ENCODE data around the gene KLF7. TPM values are rescaled to one million over a fixed set of nuclear protein-coding genes. Genes with fewer than 3 reads are reported as not detected.

KLF7 gene
- total RNA-seq, 1 experiment from 2014 or later: 15.4 TPM

DNA sequence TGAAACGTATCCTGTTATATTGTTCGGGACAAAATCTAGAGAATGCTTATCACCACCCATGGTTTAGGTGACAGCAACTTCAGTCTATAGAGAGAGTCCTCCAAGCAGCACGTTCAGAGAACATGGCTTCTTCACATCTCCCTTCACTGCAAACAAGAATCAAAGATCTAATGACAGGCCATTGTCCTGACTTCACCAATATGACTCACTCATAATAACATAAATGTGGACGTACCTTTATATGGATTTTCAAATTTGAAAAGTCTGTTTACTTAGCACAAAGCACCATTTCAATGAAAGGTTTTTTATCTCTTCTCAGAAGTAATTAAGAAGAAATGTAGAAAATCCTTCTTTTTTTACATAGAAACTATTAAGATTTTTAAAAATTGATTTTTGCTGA lies 46.7 kb downstream of the KLF7 start:
- Histone ChIP-seq H3K79me2 (ENCODE audit: insufficient read depth, low read length) (no peaks in the 10 kb centered on the region), H2AFZ (ENCODE audit: low read depth, low read length, poor library complexity, severe bottlenecking) (no peak overlapping the region), H3K9me3 (ENCODE audit: control insufficient read depth in 1 of 2, insufficient read depth in 1 of 2, low read depth in 1 of 2, low read length in 2 of 2) (no peaks in the 10 kb centered on the region), H3K4me2 (ENCODE audit: low read length) (no peak overlapping the region), H3K4me3 (replicated peaks in 1 of 2; ENCODE audit: low read depth in 1 of 2, low read length in 2 of 2) (no peak overlapping the region), H3K36me3 (ENCODE audit: control insufficient read depth in 1 of 2, insufficient read depth in 2 of 2, low read length in 2 of 2) (no peaks in the 10 kb centered on the region), H3K4me1 (ENCODE audit: control insufficient read depth in 1 of 2, insufficient read depth in 2 of 2, low read length in 2 of 2) (peaks cover 27 to 32% of the 10 kb centered on the region in 2 experiments), H3K9me2 (ENCODE audit: insufficient read depth) (no peaks in the 10 kb centered on the region), H3K27ac (ENCODE audit: low read depth, low read length) (no peak overlapping the region), H4K20me1 (ENCODE audit: insufficient read depth) (no peaks in the 10 kb centered on the region), H3K27me3 (ENCODE audit: insufficient read depth, low read length) (no peaks in the 10 kb centered on the region), H3K9ac (ENCODE audit: low read length) (no peak overlapping the region)
- no TSS peak for BruUV-seq (replicated peaks)
- intact Hi-C loops (cut with micrococcal nuclease): no loop called here
- ChIA-PET RAD21 (ENCODE audit: low non-redundant PET in 1 of 2, low total read pairs in 2 of 2, uncharacterized antibody in 2 of 2, unreplicated experiment in 2 of 2) (no interaction called here), CTCF (no interaction called here), POLR2A (no interaction called here)
- TF ChIP-seq JUND (IDR thresholded peaks at IDR 0.05) (no peak), RAD21 (IDR thresholded peaks at IDR 0.05; ENCODE audit: low read depth) (no peak), CEBPB (IDR thresholded peaks at IDR 0.05; ENCODE audit: low read depth) (no peak), ATF3 (IDR thresholded peaks at IDR 0.05) (no peak)
- TF ChIP-seq, protein P1, sequence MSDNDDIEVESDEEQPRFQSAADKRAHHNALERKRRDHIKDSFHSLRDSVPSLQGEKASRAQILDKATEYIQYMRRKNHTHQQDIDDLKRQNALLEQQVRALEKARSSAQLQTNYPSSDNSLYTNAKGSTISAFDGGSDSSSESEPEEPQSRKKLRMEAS (IDR thresholded peaks at IDR 0.05): no peak
- TF ChIP-seq, protein P2, sequence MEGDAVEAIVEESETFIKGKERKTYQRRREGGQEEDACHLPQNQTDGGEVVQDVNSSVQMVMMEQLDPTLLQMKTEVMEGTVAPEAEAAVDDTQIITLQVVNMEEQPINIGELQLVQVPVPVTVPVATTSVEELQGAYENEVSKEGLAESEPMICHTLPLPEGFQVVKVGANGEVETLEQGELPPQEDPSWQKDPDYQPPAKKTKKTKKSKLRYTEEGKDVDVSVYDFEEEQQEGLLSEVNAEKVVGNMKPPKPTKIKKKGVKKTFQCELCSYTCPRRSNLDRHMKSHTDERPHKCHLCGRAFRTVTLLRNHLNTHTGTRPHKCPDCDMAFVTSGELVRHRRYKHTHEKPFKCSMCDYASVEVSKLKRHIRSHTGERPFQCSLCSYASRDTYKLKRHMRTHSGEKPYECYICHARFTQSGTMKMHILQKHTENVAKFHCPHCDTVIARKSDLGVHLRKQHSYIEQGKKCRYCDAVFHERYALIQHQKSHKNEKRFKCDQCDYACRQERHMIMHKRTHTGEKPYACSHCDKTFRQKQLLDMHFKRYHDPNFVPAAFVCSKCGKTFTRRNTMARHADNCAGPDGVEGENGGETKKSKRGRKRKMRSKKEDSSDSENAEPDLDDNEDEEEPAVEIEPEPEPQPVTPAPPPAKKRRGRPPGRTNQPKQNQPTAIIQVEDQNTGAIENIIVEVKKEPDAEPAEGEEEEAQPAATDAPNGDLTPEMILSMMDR (IDR thresholded peaks at IDR 0.05 in 2 of 3, conservative IDR thresholded peaks at IDR 0.05 in 1 of 3; ENCODE audit: borderline replicate concordance in 1 of 3, insufficient read depth in 1 of 3, low read depth in 2 of 3, low read length in 2 of 3): no peak
- ATAC-seq (no peak), DNase-seq (ENCODE audit: low read depth, low spot score) (no peak)

DNA sequence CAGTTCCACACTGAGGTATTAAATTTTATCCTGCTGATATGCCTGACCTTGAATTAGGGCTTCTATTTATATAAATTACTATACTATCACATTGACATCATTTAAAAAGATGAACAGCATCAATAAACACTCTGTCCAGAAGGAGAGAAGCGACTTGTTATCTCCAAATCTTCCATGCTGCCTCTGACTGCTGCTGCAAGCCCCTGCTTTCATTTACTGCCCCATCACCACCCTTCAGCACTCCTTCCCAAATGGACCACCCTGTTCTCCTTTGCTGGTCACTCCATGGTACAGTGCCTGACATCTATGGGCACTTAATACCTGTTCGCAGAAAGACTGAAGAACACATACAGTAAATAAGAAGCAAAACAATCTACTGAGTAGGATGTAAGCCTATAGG lies 48.1 kb downstream of the KLF7 start:
- H3K27me3 ChIP-seq (ENCODE audit: insufficient read depth, low read length): no peaks in the 10 kb centered on the region
- no peak overlapping the region for H3K9ac ChIP-seq (ENCODE audit: low read length)
- H3K9me2 ChIP-seq (ENCODE audit: insufficient read depth): no peaks in the 10 kb centered on the region
- no peak for DNase-seq (ENCODE audit: low read depth, low spot score)
- ChIA-PET POLR2A (no interaction called here), RAD21 (ENCODE audit: low non-redundant PET in 1 of 2, low total read pairs in 2 of 2, uncharacterized antibody in 2 of 2, unreplicated experiment in 2 of 2) (no interaction called here), CTCF (no interaction called here)
- no peaks in the 10 kb centered on the region for H3K79me2 ChIP-seq (ENCODE audit: insufficient read depth, low read length)
- no peak overlapping the region for H3K4me3 ChIP-seq (replicated peaks in 1 of 2; ENCODE audit: low read depth in 1 of 2, low read length in 2 of 2)
- intact Hi-C loops (cut with micrococcal nuclease): no loop called here
- H3K9me3 ChIP-seq (ENCODE audit: control insufficient read depth in 1 of 2, insufficient read depth in 1 of 2, low read depth in 1 of 2, low read length in 2 of 2): no peaks in the 10 kb centered on the region
- H3K36me3 ChIP-seq (ENCODE audit: control insufficient read depth in 1 of 2, insufficient read depth in 2 of 2, low read length in 2 of 2): no peaks in the 10 kb centered on the region
- no peak for TF ChIP-seq EZH2phosphoT487 (IDR thresholded peaks at IDR 0.05; ENCODE audit: borderline replicate concordance)
- no peak for TF ChIP-seq EZH2 (IDR thresholded peaks at IDR 0.05)
- TF ChIP-seq, protein P3, sequence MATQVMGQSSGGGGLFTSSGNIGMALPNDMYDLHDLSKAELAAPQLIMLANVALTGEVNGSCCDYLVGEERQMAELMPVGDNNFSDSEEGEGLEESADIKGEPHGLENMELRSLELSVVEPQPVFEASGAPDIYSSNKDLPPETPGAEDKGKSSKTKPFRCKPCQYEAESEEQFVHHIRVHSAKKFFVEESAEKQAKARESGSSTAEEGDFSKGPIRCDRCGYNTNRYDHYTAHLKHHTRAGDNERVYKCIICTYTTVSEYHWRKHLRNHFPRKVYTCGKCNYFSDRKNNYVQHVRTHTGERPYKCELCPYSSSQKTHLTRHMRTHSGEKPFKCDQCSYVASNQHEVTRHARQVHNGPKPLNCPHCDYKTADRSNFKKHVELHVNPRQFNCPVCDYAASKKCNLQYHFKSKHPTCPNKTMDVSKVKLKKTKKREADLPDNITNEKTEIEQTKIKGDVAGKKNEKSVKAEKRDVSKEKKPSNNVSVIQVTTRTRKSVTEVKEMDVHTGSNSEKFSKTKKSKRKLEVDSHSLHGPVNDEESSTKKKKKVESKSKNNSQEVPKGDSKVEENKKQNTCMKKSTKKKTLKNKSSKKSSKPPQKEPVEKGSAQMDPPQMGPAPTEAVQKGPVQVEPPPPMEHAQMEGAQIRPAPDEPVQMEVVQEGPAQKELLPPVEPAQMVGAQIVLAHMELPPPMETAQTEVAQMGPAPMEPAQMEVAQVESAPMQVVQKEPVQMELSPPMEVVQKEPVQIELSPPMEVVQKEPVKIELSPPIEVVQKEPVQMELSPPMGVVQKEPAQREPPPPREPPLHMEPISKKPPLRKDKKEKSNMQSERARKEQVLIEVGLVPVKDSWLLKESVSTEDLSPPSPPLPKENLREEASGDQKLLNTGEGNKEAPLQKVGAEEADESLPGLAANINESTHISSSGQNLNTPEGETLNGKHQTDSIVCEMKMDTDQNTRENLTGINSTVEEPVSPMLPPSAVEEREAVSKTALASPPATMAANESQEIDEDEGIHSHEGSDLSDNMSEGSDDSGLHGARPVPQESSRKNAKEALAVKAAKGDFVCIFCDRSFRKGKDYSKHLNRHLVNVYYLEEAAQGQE (IDR thresholded peaks at IDR 0.05; ENCODE audit: low read depth): no peak
- no peak for TF ChIP-seq ATF3 (IDR thresholded peaks at IDR 0.05)
- no peak for TF ChIP-seq YY1 (IDR thresholded peaks at IDR 0.05; ENCODE audit: extremely low read depth, insufficient replicate concordance, low read depth, low read length)
- no peak for TF ChIP-seq SIN3A (IDR thresholded peaks at IDR 0.05; ENCODE audit: low read depth)
- no peak for TF ChIP-seq ELF1 (IDR thresholded peaks at IDR 0.05; ENCODE audit: borderline replicate concordance, low read depth)
- TF ChIP-seq POLR2AphosphoS5 (IDR thresholded peaks at IDR 0.05; ENCODE audit: low read depth, low read length): no peak
- TF ChIP-seq ZNF274 (IDR thresholded peaks at IDR 0.05; ENCODE audit: low read depth, low read length): no peak
- H3K27ac ChIP-seq (ENCODE audit: low read depth, low read length): no peak overlapping the region
- H4K20me1 ChIP-seq (ENCODE audit: insufficient read depth): no peaks in the 10 kb centered on the region
- H3K4me1 ChIP-seq (ENCODE audit: control insufficient read depth in 1 of 2, insufficient read depth in 2 of 2, low read length in 2 of 2): peaks cover 15 to 19% of the 10 kb centered on the region in 2 experiments
- ATAC-seq: no peak
- BruUV-seq (replicated peaks): no TSS peak
- no peak overlapping the region for H3K4me2 ChIP-seq (ENCODE audit: low read length)
- no peak overlapping the region for H2AFZ ChIP-seq (ENCODE audit: low read depth, low read length, poor library complexity, severe bottlenecking)
